Panc1 (cell line): ENCODE measurements around the gene PNKD. TPM values are rescaled to one million over a fixed set of nuclear protein-coding genes. Genes with fewer than 3 reads are reported as not detected.

ENCODE experiments used
- ATAC-seq: fragments of 200-7000 bp; cut with Tn5 transposase; 2 replicates; pipeline ENCODE4 v1.9.1; 2020; ENCODE audit warnings: mild to moderate bottlenecking, moderate library complexity
- BruUV-seq: library from RNA; stranded (reverse); fragments of 400-500 nt; replicated peaks from 2 replicates; lab custom pipeline; 2021; lab: Mats Ljungman, UMichigan
- CTCF ChIA-PET: fragments of 300-600 bp; sonication (Branson Sonifier 250); formaldehyde crosslinking; loops from one replicate; lab custom pipeline; 2022; ENCODE audit warnings: antibody characterized with exemption; lab: Charles Lee
- POLR2A ChIA-PET: fragments of 300-600 bp; sonication (Branson Sonifier 250); formaldehyde crosslinking; loops from one replicate; lab custom pipeline; 2022; ENCODE audit warnings: antibody characterized with exemption; lab: Charles Lee
- DNase-seq: peaks from one replicate; pipeline ENCODE4 v3.0.0-alpha.2; 2010; ENCODE audit warnings: low read depth, low spot score
- H3K27ac ChIP-seq: 2 replicates; pipeline ENCODE4 v1.5.1; 2011; ENCODE audit warnings: mild to moderate bottlenecking, low read length, inconsistent platforms
- H3K27me3 ChIP-seq: fragments of 200-500 bp; sonication (Bioruptor generic); 2 replicates; pipeline ENCODE4 v1.6.0; 2014; ENCODE audit warnings: low read length, inconsistent platforms; ENCODE audit not compliant: control insufficient read depth, insufficient read depth
- H3K36me3 ChIP-seq: fragments of 200-500 bp; sonication (Bioruptor generic); 2 replicates; pipeline ENCODE4 v1.5.1; 2014; ENCODE audit warnings: inconsistent platforms, mild to moderate bottlenecking, low read length, moderate library complexity; ENCODE audit not compliant: control insufficient read depth, insufficient read depth
- H3K4me1 ChIP-seq: 2 replicates; pipeline ENCODE4 v1.5.1; 2011; ENCODE audit warnings: inconsistent platforms, mild to moderate bottlenecking, low read length, moderate library complexity; ENCODE audit not compliant: control insufficient read depth, insufficient read depth
- H3K4me3 ChIP-seq, 2 experiments: 2 replicates each; pipeline ENCODE4 v1.5.1; 2011 to 2012; ENCODE audit warnings: low read depth in 2 of 2, low read length in 2 of 2, mild to moderate bottlenecking in 2 of 2, inconsistent platforms in 1 of 2, moderate library complexity in 1 of 2
- H3K9me3 ChIP-seq: fragments of 200-500 bp; sonication (Bioruptor generic); 2 replicates; pipeline ENCODE4 v1.5.1; 2014; ENCODE audit warnings: low read depth, mild to moderate bottlenecking, inconsistent platforms, low read length, moderate library complexity; ENCODE audit not compliant: control insufficient read depth, insufficient read depth
- POLR2AphosphoS5 ChIP-seq: IDR thresholded peaks from 2 replicates; pipeline ENCODE4 v1.6.1; 2012; ENCODE audit warnings: mild to moderate bottlenecking, low read depth, low read length, moderate library complexity
- SIN3A ChIP-seq: IDR thresholded peaks from 2 replicates; pipeline ENCODE4 v1.6.1; 2012; ENCODE audit warnings: low read depth, mild to moderate bottlenecking, low read length, moderate library complexity, borderline replicate concordance; ENCODE audit not compliant: insufficient read depth
- TCF7L2 ChIP-seq: IDR thresholded peaks from 2 replicates; pipeline ENCODE4 v1.6.1; 2011; ENCODE audit warnings: mild to moderate bottlenecking, low read depth, low read length, inconsistent platforms
- in situ Hi-C: cut with HindIII; loops from 2 replicates; pipeline ENCODE4 v1.10.0; 2016; ENCODE audit warnings: low sequenced_read_pairs, low pct_unique_long_range_greater_than_20kb
- intact Hi-C: fragments of 100-400 bp; cut with micrococcal nuclease; formaldehyde crosslinking; loops from one replicate; pipeline ENCODE4 v1.10.0; 2022; ENCODE audit not compliant: unreplicated experiment
- total RNA-seq: library from RNA; stranded (reverse); gene quantifications from one replicate; pipeline ENCODE4 v1.2.1, GENCODE V29; 2021; ENCODE audit not compliant: unreplicated experiment
- TF ChIP-seq, protein P1 (sequence below): fragments of 450-650 bp; IDR thresholded peaks from 2 replicates; pipeline ENCODE4 v1.5.1; 2017; ENCODE audit warnings: mild to moderate bottlenecking
- TF ChIP-seq, protein P2 (sequence below), 2 experiments: IDR thresholded peaks; 2 replicates each; pipeline ENCODE4 v1.6.1; 2011 to 2012; ENCODE audit warnings: low read depth in 2 of 2, control low read depth in 1 of 2, low read length in 1 of 2, mild to moderate bottlenecking in 1 of 2, moderate library complexity in 1 of 2; ENCODE audit not compliant: insufficient read depth in 1 of 2

The PNKD gene
- total RNA-seq, 1 experiment from 2014 or later, result 49.0 TPM

DNA sequence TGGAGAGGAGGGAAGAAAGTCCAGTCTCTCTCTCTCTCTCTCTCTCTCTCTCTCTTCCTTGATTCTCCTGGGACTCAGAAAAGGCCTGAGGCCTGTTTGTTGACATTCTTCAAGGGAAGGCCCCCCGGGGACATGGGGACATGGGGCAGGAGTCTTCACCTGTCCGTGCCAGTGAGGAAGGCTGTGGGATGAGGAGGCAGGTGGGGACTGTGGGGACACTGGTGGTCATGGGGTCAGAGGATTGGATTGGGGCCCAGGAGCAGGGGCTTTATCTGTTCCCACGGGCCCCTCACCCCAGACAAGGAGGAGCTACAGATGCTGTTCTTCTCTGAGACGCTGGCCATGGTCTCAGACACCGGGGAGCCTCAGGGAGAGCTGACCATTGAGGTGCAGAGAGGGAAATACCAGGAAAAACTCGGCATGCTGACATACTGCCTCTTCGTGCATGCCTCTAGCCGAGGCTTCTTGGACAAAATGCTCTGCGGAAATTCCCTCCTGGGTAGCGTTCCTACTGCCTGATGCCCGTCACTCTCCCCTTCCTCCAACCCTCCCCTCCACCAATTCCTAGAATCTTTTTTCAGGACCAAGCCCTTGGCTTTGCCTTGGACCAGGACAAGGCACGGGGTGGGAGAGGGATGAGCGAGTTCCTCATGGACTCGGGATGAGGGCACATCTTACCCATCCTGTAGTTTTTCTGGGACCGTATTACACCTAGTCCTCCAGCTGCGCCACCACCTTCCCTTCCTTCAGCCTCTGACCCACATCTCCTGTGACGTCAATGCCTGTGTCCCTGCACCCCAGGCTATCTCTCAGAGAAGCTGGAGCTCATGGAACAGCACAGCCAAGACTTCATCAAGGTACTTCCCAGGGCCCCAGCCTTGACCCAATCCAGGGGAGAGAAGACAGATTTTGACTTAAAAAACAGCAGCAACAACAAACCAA lies 87.2 kb downstream of the PNKD start:
- POLR2A ChIA-PET, result no interaction called here
- Histone ChIP-seq H3K4me3 (no peak overlapping the region), H3K36me3 (no peaks in the 10 kb centered on the region), H3K27ac (peak overlapping the region; percentile 23; the same call in 1 of the 2 replicates), H3K4me1 (peaks cover 7% of the 10 kb centered on the region; the same call in 1 of the 2 replicates), H3K9me3 (no peaks in the 10 kb centered on the region), H3K27me3 (no peaks in the 10 kb centered on the region)
- BruUV-seq, result no TSS peak
- in situ Hi-C loops, result no loop called here
- CTCF ChIA-PET, result interaction anchor here (0.6 to 2.4 kb wide), 5 partner anchors 10 to 549 kb away, joined by 3 to 16 read pairs (median 3); no protein-coding TSS in a partner anchor
- intact Hi-C loops, result no loop called here
- ATAC-seq, result peak; percentile 56
- TF ChIP-seq, protein P1, sequence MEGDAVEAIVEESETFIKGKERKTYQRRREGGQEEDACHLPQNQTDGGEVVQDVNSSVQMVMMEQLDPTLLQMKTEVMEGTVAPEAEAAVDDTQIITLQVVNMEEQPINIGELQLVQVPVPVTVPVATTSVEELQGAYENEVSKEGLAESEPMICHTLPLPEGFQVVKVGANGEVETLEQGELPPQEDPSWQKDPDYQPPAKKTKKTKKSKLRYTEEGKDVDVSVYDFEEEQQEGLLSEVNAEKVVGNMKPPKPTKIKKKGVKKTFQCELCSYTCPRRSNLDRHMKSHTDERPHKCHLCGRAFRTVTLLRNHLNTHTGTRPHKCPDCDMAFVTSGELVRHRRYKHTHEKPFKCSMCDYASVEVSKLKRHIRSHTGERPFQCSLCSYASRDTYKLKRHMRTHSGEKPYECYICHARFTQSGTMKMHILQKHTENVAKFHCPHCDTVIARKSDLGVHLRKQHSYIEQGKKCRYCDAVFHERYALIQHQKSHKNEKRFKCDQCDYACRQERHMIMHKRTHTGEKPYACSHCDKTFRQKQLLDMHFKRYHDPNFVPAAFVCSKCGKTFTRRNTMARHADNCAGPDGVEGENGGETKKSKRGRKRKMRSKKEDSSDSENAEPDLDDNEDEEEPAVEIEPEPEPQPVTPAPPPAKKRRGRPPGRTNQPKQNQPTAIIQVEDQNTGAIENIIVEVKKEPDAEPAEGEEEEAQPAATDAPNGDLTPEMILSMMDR, result no peak
- TF ChIP-seq TCF7L2, result no peak
- TF ChIP-seq POLR2AphosphoS5, result no peak
- TF ChIP-seq, protein P2, sequence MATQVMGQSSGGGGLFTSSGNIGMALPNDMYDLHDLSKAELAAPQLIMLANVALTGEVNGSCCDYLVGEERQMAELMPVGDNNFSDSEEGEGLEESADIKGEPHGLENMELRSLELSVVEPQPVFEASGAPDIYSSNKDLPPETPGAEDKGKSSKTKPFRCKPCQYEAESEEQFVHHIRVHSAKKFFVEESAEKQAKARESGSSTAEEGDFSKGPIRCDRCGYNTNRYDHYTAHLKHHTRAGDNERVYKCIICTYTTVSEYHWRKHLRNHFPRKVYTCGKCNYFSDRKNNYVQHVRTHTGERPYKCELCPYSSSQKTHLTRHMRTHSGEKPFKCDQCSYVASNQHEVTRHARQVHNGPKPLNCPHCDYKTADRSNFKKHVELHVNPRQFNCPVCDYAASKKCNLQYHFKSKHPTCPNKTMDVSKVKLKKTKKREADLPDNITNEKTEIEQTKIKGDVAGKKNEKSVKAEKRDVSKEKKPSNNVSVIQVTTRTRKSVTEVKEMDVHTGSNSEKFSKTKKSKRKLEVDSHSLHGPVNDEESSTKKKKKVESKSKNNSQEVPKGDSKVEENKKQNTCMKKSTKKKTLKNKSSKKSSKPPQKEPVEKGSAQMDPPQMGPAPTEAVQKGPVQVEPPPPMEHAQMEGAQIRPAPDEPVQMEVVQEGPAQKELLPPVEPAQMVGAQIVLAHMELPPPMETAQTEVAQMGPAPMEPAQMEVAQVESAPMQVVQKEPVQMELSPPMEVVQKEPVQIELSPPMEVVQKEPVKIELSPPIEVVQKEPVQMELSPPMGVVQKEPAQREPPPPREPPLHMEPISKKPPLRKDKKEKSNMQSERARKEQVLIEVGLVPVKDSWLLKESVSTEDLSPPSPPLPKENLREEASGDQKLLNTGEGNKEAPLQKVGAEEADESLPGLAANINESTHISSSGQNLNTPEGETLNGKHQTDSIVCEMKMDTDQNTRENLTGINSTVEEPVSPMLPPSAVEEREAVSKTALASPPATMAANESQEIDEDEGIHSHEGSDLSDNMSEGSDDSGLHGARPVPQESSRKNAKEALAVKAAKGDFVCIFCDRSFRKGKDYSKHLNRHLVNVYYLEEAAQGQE (IDR thresholded peaks at IDR 0.05; ENCODE audit: insufficient read depth in 1 of 2, low read depth in 2 of 2, low read length in 1 of 2), result no peak
- no peak for TF ChIP-seq SIN3A
- DNase-seq, result no peak

DNA sequence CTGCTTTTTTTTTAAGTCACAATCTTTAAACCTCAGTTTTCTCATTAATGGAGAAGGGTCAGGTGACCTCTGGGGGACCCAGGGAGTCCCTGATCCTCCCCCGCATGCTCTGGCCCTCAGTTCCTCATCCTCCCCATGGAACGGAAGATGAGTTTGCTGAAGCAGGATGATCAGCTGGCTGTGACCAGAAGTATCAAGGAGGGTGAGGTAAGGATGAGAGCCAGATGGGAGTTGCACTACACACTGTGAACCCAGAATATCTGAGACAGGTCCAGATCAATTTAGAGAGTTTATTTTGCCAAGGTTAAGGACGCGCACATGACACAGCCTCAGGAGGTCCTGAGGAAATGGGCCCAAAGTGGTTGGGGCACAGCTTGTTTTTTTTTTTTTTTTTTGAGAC lies 90.1 kb downstream of the PNKD start:
- DNase-seq (no peak), ATAC-seq (no peak)
- Histone ChIP-seq H3K36me3 (no peaks in the 10 kb centered on the region), H3K9me3 (no peaks in the 10 kb centered on the region), H3K27ac (no peak overlapping the region), H3K4me1 (peaks cover 7% of the 10 kb centered on the region; the same call in 1 of the 2 replicates), H3K27me3 (no peaks in the 10 kb centered on the region), H3K4me3 (no peak overlapping the region)
- BruUV-seq, result no TSS peak
- POLR2A ChIA-PET, result interaction anchor here (0.6 kb wide), 1 partner anchor 275 kb away, joined by 3 read pairs; no protein-coding TSS in a partner anchor
- TF ChIP-seq, protein P2 (IDR thresholded peaks at IDR 0.05; ENCODE audit: insufficient read depth in 1 of 2, low read depth in 2 of 2, low read length in 1 of 2), result no peak
- TF ChIP-seq TCF7L2 (no peak), POLR2AphosphoS5 (no peak), SIN3A (no peak)
- TF ChIP-seq, protein P1, result no peak
- CTCF ChIA-PET, result interaction anchor here (1.1 kb wide), 1 partner anchor 69 kb away, joined by 7 read pairs; no protein-coding TSS in a partner anchor
- intact Hi-C loops (no loop called here), in situ Hi-C loops (no loop called here)
